ENCODE measurements around the gene FAM236A. TPM values are rescaled to one million over a fixed set of nuclear protein-coding genes. Genes with fewer than 3 reads are reported as not detected.

Gene FAM236A
- total RNA-seq = not detected in 2 replicates

GRCh38 chrX:72937906-72938305 lies at the start of gene FAM236A:
FAM236A (plus strand) TSS chrX:72938206; CDS start chrX:72938263, 57 bp downstream.

GRCh38 chrX:72912315-72912714 lies 25.7 kb upstream of the FAM236A start, which contains the start of gene FAM236C:
FAM236C (plus strand) TSS chrX:72912615; CDS start chrX:72912715, 100 bp downstream.

GRCh38 chrX:72943819-72944169 lies 5.8 kb downstream of the FAM236A start, which contains the start of gene DMRTC1:
DMRTC1 (minus strand) TSS chrX:72943837; CDS start chrX:72875694, 68,143 bp downstream.

Other genes starting within 250 kb of the FAM236A start
- gene PHKA1, start 223.9 kb upstream of the FAM236A start, total RNA-seq = 21.6 and 24.9 TPM in 2 replicates
- gene DMRTC1B, start 161.3 kb upstream of the FAM236A start, total RNA-seq = not detected in 2 replicates
- not detected in 2 replicates for gene FAM236B, start 155.5 kb upstream of the FAM236A start, total RNA-seq
- not detected in 2 replicates for gene FAM236D, start 130.0 kb upstream of the FAM236A start, total RNA-seq
- not detected in 2 replicates for gene FAM236C, start 25.6 kb upstream of the FAM236A start, total RNA-seq
- not detected in 2 replicates for gene DMRTC1, start 5.6 kb downstream of the FAM236A start, total RNA-seq
- not detected in 2 replicates for gene PABPC1L2B, start 64.7 kb downstream of the FAM236A start, total RNA-seq
- gene PABPC1L2A, start 141.3 kb downstream of the FAM236A start, total RNA-seq = not detected in 2 replicates

Measured in nasal cavity respiratory epithelium epithelial cell of viscerocranial mucosa (primary cell).